ENCODE measurements around the gene BIRC5.
A peak's percentile ranks its signal among the peaks of the same experiment; 100 is the strongest.

The BIRC5 gene

GRCh38 chr17:78184351-78184750, 29.7 kb upstream of the BIRC5 start:
- DNase-seq, result no peak

DNA sequence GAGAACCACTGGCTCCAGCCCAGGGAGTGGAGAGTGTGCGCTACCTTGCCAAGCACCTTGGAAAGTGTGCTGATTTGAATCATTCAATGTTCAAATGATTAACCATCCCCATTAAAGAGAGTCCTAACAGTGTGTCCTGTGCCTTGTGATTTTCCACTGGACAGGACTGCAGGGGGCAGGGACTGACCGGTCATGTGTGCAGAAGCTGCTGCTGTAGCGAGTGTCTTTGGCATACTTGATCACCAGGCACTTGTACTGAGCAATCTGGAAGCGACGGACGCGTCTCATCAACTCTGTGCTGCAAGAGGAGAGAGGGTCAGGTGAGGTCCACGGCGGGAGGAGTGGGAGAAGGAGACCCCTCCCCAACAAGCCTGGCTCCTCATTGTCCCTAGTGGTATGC, 29.2 kb upstream of the BIRC5 start:
- no peak for DNase-seq

- no peak for DNase-seq
Measured at GRCh38 chr17:78185981-78186691, 27.9 kb upstream of the BIRC5 start.

- peak; percentile 96 to 99 for DNase-seq
Measured at GRCh38 chr17:78186692-78187595, 27.1 kb upstream of the BIRC5 start, which contains the start of the genes AFMID and TK1. TSS of gene AFMID (plus strand) at chr17:78187362. CDS start at chr17:78187371, 9 bp downstream. TSS of gene TK1 (minus strand) at chr17:78187052. CDS start at chr17:78186994, 58 bp downstream.

DNA sequence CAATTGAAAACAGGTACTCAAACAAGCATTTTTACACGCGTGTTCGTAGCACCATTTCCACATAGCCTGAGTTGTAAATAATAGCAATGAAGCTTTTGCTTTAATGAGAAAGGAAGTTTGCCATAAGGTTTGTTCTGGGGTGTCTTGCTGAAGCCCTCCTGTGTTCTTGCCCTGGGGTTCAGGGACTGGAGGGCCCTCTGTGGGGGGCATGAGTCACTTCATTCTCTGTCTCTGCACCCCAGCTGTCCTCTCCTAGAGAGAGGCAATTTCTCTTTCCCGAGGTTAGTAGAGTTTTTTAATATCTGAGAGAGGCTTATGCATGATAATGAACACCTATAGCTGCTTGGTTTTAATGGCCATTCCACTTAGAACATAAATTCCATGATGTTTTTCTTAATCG, 17.3 kb upstream of the BIRC5 start:
- no peak for DNase-seq

DNA sequence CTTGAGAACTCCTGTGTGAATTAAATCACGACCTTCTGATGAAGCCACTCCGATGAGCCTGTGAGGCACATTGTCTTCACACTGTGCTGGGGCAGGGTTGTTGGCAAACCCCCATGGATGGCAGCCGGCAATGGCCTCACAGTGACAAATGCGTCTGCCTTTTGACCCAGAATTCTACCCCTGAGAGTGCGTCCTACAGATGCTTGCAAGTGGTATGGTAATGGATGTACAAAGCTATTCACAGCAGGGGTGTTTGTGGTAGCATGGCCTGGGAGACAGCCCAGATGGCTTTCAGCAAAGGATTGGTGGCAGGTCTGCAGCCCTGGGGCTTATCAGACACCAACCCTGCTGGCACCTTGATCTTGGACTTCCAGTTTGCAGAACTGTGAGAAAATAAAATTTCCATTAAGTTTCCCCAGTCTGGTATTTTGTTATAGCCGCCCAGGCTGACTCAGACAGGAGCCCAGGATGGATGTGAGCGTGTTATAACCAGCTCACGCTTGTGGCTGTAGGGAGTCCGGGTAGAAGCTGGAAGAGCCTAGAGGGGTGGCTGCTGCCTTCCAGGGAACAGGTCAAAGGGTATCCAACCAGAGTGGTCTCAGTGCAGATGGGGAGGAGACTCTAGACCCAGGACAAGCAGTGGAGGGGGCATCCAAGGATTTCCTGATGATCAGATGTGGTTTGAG, 16.8 kb upstream of the BIRC5 start:
- DNase-seq, result no peak

DNA sequence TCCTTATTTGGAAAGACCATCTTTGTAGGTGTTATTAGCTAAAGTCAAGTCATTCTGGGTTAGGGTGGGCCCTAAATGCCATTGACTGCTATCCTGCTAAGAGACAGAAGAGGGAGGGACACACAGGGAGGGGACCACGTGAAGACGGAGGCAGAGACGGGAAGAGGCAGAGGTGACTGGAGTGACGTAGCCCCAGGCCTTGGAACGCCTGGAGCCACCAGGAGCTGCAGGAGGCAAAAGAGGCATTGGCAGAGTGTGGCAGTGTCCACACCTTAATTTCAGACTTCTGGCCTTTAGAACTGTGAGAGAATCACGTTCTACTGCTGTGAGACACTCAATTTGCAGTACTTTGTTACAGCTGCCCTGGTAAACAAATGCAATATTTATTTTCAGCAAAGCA, 13.6 kb upstream of the BIRC5 start:
- DNase-seq, result no peak

DNA sequence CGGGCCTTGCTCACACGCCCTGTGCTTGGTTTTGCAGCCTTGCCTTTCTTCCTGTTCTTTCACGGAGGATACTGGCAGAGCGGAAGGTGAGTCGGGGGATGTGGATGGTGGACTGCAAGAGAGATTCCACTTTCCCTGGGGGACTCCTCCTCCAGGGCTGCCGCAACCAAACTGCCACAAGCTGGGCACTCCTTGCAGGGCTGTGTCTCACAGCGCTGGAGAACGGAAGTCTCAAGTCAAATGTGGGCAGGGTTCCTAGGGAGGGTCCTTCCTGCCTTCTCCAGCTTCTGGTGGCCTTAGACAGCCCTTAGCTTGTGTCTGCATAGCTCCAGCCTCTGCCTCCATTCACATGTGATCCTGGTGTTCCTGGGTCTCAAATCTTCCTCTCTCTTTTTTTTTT, 11.4 kb upstream of the BIRC5 start:
- DNase-seq, result no peak

DNA sequence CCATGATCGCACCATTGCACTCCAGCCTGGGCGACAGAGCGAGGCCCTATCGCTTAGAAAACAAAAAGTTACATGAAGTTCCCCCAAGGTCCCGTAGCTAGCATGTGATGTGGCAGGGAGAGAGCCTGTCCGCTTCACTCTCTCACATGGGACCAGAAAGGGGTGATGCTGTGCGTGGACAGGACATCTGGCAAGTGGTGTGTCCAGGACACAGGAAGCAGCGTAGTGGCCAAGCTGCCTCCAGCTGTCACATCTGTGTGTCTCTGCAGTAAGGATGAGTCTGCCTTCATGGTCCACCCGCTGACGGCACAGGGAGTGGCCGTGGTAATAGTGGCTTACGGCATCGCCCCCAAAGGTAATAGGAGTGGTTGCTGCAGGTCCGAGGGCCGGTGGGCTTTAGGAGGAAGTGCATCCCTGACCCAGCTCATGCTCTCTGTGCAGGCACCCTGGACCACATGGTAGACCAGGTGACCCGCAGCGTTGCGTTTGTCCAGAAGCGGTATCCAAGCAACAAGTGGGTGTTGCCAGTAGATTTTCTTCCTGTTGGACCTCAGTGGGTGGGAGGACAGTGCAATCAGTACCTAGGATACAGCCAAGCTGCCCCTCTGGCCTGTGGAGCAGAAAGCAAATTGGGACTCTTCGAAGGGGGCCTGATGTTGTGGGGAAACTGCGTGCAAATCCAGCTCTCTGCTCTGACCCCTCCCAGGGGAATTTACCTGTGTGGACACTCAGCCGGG, 9.5 kb upstream of the BIRC5 start:
- no peak for DNase-seq

GRCh38 chr17:78205124-78205775, 8.8 kb upstream of the BIRC5 start:
- no peak for DNase-seq

DNA sequence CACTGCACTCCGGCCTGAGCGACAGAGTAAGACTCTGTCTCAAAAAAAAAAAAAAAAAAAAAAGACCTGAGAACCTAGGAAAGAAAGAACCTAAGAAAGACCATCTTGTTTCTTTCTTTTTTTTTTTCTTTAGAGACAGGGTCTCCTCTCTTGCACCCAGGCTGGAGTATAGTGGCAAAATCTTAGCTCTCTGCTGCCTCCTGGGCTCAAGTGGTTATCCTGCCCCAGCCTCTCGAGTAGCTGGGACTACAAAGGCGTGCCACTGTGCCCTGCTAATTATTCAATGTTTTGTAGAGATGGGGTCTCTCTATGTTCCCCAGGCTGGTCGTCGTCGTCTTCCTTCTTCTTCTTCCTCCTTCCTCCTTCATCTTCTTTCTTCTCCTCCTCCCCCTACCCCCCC, 7.8 kb upstream of the BIRC5 start:
- no peak for DNase-seq

DNA sequence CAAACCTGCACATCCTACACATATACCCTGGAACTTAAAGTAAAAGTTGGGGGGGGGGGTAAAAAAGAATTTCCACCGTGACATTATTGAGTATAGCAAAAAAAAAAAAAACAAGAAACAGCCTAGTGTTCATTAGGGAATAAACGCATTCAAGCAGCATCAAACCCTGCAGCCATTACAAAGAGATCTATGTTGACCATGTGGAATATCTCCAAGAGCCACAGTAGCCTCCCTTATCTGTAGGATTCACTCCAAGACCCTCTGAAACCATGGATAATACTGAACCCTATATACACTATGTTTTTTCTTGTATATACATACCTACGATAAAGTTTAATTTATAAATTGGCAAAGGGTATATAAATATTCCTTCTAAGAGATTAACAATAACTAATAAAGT, 5.6 kb upstream of the BIRC5 start:
- no peak for DNase-seq

DNA sequence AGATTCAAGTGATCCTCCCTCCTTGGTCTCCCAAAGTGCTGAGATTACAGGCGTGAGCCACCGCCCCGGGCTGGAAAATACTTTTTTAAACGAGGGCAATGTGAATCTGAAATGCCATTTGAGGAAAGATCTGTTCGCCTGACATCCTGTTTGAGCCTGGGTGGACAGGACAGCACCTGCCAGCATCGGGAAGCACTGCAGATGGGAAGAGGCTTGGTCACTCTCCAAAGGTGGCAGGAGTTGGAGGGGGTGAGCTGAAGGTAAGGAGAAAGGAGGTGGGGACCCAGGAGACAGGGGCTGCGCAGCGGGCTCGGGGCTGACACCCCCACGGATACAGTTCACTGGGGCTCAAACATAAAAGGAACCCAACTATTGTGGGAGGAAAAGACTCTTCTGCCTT, 3.9 kb upstream of the BIRC5 start:
- DNase-seq, result no peak

DNA sequence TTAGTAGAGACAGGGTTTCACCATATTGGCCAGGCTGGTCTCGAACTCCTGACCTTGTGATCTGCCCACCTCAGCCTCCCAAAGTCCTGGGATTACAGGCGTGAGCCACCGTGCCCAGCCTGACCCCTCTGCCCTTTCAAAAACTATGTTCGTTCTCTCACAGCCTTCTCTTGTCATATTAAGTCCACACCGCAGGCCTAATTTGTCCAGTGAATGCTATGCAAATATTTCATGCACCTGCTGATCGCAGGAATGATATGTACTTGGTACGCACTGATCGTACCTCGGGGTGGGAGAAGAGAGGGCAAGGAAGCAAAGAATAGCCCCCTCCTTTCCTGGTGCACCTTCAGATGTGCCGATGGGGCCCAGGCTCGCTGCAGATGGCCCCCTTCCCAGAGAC, 3.0 kb upstream of the BIRC5 start:
- no peak for DNase-seq

GRCh38 chr17:78214706-78215061, 631 bp downstream of the BIRC5 start:
- no peak for DNase-seq

DNA sequence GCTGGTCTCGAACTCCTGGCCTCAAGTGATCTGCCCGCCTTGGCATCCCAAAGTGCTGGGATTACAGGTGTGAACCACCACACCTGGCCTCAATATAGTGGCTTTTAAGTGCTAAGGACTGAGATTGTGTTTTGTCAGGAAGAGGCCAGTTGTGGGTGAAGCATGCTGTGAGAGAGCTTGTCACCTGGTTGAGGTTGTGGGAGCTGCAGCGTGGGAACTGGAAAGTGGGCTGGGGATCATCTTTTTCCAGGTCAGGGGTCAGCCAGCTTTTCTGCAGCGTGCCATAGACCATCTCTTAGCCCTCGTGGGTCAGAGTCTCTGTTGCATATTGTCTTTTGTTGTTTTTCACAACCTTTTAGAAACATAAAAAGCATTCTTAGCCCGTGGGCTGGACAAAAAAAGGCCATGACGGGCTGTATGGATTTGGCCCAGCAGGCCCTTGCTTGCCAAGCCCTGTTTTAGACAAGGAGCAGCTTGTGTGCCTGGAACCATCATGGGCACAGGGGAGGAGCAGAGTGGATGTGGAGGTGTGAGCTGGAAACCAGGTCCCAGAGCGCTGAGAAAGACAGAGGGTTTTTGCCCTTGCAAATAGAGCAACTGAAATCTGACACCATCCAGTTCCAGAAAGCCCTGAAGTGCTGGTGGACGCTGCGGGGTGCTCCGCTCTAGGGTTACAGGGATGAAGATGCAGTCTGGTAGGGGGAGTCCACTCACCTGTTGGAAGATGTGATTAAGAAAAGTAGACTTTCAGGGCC, 5.5 kb downstream of the BIRC5 start:
- no peak for DNase-seq

DNA sequence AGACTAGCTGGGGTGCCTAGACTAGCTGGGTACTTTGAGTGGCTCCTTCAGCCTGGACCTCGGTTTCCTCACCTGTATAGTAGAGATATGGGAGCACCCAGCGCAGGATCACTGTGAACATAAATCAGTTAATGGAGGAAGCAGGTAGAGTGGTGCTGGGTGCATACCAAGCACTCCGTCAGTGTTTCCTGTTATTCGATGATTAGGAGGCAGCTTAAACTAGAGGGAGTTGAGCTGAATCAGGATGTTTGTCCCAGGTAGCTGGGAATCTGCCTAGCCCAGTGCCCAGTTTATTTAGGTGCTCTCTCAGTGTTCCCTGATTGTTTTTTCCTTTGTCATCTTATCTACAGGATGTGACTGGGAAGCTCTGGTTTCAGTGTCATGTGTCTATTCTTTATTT, 9.0 kb downstream of the BIRC5 start:
- no peak for DNase-seq

DNA sequence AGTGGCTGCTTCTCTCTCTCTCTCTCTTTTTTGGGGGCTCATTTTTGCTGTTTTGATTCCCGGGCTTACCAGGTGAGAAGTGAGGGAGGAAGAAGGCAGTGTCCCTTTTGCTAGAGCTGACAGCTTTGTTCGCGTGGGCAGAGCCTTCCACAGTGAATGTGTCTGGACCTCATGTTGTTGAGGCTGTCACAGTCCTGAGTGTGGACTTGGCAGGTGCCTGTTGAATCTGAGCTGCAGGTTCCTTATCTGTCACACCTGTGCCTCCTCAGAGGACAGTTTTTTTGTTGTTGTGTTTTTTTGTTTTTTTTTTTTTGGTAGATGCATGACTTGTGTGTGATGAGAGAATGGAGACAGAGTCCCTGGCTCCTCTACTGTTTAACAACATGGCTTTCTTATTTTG, 9.7 kb downstream of the BIRC5 start:
- no peak for DNase-seq

DNA sequence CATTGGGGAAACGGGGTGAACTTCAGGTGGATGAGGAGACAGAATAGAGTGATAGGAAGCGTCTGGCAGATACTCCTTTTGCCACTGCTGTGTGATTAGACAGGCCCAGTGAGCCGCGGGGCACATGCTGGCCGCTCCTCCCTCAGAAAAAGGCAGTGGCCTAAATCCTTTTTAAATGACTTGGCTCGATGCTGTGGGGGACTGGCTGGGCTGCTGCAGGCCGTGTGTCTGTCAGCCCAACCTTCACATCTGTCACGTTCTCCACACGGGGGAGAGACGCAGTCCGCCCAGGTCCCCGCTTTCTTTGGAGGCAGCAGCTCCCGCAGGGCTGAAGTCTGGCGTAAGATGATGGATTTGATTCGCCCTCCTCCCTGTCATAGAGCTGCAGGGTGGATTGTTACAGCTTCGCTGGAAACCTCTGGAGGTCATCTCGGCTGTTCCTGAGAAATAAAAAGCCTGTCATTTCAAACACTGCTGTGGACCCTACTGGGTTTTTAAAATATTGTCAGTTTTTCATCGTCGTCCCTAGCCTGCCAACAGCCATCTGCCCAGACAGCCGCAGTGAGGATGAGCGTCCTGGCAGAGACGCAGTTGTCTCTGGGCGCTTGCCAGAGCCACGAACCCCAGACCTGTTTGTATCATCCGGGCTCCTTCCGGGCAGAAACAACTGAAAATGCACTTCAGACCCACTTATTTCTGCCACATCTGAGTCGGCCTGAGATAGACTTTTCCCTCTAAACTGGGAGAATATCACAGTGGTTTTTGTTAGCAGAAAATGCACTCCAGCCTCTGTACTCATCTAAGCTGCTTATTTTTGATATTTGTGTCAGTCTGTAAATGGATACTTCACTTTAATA, 10.4 kb downstream of the BIRC5 start:
- DNase-seq, result no peak

DNA sequence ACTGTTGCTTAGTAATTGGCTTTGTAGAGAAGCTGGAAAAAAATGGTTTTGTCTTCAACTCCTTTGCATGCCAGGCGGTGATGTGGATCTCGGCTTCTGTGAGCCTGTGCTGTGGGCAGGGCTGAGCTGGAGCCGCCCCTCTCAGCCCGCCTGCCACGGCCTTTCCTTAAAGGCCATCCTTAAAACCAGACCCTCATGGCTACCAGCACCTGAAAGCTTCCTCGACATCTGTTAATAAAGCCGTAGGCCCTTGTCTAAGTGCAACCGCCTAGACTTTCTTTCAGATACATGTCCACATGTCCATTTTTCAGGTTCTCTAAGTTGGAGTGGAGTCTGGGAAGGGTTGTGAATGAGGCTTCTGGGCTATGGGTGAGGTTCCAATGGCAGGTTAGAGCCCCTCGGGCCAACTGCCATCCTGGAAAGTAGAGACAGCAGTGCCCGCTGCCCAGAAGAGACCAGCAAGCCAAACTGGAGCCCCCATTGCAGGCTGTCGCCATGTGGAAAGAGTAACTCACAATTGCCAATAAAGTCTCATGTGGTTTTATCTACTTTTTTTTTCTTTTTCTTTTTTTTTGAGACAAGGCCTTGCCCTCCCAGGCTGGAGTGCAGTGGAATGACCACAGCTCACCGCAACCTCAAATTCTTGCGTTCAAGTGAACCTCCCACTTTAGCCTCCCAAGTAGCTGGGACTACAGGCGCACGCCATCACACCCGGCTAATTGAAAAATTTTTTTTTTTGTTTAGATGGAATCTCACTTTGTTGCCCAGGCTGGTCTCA, 11.2 kb downstream of the BIRC5 start:
- no peak for DNase-seq
